Heart left ventricle (tissue), 13 donors: ENCODE measurements around the gene SIK1.

Experiments used
- POLR2A ChIP-seq, 2 donors: fragments of 450-650 bp; IDR thresholded peaks; one replicate each; pipeline ENCODE4 v1.6.1; 2017; ENCODE audit warnings: antibody characterized with exemption in 2 of 2, mild to moderate bottlenecking in 2 of 2, moderate library complexity in 2 of 2
- TF ChIP-seq, protein P1 (sequence below), 12 donors: fragments of 200-600 bp; sonication (generic) in 4 of 12; IDR thresholded peaks; one replicate each; pipeline versions ENCODE4 v1.5.0 to v1.8.0; 2018 to 2022; ENCODE audit warnings: antibody characterized with exemption in 12 of 12, mild to moderate bottlenecking in 5 of 12
- donor health status: ischemic (EF 13 %, LVEDD 7.1; RV severe dilation, severe dysfunction).
- donor health status: DM: no; HTN: yes; CAD: no.
- donor health status: DM: no; HTN: no; CAD: no.
- donor health status: ischemic (EF 25% LVEDD 6.9; RV normal size, moderate dysfunction).
- donor health status: ischemic (EF 25% LVEDD 5.7; RV mildly dilated, moderate dysfunction).
- donor health status: ischemic (EF 35%, LVEDD 5.7; RV mildly dilated, moderate dysfunction).
- donor health status: nonischemic (EF 11% LVEDD 7.7; RV severe dilation, severe dysfunction).
- donor health status: DM: yes; HTN: yes; CAD: no.
- donor health status: PGD.
- donor health status: ischemic (EF 29% LVEDD 5.4; RV normal size, mild dysfunction).
- donor health status: nonischemic (EF 23%, LVEDD 6.1; RV moderate dilation, normal function).

DNA sequence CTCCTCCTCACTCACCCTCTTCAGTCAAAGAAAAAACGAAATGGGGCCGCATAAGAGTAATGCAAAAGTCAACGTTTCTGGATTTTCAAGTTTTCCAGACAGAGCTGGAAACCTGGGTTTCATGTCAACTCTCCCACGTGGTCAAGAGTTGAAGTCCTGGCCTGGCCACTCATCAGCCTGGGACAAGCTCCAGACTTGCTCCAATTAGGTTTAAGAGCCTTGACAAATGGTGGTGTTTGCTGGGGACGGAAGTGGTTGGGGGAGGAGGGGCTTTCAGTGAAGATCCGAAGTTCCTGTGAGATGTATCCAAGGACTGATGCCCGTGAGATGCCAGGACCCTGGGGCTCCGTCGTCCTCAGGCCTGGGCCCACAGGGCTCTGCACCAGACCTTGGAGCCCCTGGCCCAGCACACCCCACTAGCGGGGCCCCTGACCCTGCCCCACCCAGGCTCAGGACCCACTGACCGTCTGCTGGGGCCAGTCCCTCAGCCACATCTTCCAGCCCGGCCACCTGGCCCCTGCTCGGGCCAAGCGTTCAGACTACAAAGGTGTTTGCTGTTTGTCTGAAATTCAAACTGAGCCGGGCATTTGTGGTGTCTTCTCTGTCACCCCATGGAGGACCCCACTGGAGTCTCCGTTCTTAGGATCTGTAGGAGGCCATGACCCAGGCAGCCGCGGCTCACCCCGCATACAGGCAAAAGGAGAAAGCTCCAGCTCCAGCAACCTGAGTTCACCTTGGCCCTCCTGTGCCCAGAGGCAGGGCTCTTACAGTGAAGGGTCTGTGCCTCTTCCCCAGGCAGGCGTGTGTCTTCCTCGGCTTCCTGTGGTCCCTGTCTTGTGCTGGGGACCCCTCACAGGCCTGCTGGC lies 53.3 kb downstream of the SIK1 start:
- TF ChIP-seq POLR2A (IDR thresholded peaks at IDR 0.05), result no peak
- TF ChIP-seq, protein P1, sequence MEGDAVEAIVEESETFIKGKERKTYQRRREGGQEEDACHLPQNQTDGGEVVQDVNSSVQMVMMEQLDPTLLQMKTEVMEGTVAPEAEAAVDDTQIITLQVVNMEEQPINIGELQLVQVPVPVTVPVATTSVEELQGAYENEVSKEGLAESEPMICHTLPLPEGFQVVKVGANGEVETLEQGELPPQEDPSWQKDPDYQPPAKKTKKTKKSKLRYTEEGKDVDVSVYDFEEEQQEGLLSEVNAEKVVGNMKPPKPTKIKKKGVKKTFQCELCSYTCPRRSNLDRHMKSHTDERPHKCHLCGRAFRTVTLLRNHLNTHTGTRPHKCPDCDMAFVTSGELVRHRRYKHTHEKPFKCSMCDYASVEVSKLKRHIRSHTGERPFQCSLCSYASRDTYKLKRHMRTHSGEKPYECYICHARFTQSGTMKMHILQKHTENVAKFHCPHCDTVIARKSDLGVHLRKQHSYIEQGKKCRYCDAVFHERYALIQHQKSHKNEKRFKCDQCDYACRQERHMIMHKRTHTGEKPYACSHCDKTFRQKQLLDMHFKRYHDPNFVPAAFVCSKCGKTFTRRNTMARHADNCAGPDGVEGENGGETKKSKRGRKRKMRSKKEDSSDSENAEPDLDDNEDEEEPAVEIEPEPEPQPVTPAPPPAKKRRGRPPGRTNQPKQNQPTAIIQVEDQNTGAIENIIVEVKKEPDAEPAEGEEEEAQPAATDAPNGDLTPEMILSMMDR (IDR thresholded peaks at IDR 0.05), result no peak
